ENCODE data around the gene SLC6A19.

Gene SLC6A19

DNA sequence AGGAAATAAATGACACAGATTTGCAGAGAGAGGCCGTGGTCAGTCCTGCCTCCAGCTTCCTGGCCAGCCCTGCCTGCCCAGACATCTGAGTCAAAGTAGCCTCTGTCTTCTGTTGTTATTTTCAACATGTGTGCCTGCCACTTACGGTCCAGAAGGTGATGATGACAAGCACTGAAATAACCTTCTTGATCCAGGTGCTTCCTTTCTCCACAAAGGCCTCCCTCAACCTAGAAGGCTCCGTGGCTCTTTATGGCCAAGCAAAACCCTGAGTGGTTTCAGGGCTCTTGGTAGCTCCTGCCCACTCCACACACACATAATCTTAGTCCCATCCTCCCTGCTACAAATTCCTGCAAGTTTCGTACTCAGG is 34.1 kb upstream of the SLC6A19 start:
- FAIRE-seq: no peak

DNA sequence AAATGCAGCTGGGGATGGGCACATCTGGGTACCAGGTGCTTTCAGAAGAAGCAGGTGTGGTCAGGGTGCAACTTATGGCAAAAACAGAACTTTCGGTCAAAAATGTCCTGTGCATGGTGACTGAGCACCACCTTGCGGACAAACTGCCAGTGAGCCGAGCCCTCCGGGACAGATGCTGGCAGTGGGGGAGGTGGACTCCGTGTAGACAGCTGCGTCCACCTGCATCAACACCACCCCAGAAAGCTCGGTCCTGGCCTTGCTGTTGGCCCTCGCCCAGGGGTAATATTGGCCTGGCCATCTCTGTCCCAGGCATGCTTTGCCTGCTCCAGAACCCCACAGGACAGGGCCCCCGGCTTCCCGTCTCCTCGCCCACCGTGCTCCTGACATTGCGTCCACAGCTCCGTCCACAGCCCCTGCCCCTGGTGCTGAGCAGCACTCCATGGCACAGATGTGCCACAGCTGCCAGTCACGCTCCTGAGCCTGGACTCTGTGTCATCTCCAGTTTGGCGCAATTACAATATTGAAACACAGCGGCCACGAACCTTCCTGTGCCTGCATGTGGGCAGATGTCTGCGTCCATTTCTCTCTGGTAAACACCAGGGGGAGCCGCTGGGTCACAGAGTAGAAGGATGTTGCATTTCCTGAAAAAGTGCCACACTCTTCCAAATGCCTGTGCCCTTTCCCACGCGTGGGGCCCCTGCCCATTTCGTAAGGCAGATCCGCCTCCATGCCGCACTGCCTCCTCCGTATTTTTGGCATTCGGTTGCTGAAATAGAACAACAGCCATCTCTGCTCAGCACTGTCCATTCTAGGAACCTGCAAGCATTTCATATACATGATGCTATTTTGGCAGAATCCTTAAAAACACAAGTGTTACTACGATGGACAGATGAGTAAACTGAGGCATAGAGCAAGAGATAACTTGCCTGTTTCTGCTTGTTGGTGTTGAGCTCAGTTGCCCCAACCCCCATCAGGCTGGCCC is 33.4 kb upstream of the SLC6A19 start:
- FAIRE-seq: no peak

DNA sequence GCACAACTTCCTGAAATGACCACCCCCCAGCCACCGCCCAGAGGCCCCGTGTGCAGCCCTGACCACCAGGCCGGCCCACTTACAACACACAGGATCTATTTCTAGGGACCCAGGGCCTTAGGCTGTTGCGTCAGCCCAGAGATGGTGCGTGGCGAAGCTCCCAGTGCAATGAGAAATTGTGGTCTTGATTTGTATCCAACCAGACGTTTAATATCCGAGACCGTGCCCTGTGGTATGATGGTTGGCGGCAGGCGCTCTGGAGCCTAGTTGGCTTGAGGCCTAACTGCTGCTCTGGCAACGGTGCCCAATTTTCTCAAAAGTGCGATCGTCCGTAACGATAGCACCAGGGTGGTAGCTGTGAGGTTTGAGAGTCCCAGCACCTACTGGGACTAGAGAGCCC is 32.6 kb upstream of the SLC6A19 start:
- no peak for FAIRE-seq

DNA sequence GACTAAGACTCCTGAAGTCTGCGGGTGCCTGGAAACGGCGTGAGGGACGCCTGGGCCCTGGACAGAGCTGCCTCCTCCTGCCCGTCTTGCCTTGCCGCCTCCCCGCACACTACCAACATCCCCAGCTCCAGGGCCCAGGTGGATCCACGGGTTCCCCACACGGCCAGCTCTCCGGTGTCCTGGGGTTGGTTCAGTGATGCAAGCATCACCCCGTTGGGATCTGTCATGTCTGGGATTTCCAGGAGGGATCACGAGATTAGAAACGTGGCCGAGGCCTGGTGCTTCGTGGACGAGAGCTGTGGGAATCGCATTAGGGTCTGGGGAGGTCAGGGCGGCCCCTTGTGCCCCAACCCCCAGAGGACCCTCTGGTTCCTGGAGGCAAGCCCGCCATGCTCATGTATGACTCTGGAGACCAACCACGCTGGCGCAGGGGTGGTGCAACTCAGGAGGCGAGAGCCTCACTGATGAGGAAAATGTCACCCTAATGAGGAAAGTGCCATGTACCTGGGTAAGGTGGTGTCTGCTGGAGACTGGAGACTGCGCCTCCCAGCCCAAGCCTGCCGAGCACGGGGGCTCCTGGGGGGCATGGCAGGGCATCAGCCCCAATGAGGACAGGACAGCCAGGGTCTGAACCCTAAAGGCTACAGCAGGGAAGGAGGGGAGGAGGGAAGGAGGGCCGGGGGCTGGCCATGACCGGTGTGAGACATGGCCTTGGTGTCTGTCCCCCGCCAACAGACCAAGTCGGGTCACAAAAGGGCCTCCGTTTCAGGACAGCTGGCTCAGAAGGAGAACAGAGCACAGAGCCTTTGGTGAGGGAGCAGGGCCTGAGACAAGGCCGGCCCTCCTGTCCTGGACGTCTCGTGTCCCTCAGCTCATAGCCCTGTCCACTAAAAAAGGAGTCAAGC is 31.9 kb upstream of the SLC6A19 start:
- FAIRE-seq: no peak

DNA sequence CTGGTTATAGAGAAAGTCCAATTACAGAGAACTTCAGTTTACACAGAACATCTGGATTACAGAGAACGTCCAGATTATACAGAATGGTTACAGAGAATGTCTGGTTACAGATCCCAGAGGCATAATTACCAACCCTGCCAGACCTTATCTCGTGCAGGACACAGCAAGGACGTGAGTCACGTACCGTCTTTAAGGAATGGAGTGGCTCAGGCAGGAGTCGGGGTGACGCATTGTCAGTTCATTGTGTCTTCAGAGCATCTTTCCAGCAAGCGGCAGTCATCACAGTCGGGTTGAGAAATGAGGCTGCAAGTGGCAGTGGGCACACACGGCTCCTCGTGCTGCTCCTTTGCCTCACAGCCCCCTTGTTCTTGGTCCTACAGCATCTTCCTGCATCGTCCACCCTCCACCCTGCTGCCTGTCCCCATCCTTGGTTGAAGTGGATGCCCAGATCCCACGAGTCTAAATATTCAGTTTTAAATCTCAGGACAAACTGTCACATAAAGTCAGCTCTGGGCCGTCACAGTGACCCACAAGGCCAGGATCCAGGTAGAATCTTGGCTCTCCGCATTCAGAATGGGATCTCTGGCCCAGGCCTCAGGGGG is 30.0 kb upstream of the SLC6A19 start:
- no peak for FAIRE-seq

DNA sequence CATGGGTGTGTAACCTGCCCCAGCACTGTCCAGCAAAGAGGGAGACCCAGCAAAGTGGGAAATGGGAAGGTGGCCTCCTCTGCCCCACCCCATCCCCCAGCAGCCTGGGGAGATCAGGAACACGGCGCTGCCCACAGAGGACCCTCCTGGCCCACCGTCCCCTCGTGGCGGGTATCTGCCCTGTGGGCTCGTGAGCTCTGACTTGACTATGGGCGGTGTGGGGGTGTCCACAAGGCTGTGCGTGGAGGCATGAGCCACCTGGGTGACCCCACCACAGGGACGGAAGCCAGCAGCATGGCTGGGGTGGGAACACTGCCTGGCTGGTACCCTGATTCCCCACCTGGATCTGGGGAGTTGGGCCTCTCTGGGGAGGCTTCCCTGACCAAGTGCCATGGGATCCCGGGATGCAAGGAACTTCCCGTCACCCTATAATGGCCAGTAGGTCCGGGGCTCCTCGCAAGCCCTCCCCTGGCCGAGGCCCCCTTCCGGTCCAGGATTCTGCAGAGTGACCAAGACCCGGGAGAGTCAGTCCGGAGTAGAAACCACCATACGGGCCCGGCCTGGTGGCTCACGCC is 29.3 kb upstream of the SLC6A19 start:
- FAIRE-seq: no peak

DNA sequence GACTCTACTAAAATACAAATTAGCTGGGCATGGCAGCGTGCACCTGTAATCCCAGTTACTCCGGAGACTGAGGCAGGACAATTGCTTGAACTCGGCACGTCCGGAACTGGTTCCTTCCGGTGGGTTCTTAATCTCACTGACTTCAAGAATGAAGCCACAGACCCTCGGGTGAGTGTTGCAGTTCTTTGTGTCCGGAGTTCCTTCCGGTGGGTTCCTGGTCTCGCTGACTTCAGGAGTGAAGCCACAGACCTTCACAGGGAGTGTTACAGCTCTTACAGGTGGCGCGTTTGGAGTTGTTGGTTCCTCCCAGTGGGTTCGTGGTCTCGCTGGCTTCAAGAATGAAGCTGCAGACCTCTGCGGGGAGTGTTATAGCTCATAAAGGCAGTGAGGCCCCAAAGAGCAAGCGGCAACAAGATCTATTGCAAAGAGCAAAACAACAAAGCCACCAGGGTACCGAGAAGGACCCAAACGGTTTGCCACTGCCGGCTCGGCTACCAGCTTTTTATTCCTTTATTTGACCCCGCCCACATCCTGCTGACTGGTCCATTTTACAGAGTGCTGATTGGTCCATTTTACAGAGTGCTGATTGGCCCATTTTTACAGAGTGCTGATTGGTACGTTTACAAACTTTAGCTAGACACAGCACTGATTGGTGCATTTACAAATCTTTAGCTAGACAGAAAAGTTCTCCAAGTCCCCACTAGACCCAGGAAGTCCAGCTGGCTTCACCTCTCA is 28.6 kb upstream of the SLC6A19 start:
- FAIRE-seq: no peak

DNA sequence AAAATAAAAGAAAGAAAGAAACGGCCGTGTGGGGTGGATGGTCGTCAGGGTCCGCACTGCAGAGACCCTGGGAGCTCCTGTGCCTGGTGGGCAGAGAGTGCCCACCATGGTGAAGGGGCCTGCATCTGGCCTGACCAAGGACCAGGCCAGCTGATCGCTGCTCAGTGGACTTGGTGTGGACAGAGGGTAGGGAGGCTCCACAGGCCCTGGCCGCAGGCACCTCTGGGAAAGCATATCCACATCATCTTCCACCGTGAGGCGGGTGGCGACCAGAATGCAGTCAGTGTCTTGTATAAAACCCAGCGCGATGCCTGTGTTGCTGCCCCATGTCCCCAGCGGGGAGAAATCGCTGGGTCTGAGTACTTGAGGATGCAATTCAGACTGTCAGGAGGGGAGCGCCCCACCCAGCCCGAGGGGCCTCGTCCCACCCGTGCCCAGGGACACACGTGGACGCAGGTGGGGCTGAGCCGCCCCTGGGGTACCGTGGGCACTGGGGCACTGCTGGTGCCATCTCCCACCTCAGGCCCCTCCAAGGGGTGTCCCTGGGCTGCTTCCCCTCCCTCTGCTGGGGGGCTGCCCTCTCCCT is 27.8 kb upstream of the SLC6A19 start:
- no peak for FAIRE-seq

DNA sequence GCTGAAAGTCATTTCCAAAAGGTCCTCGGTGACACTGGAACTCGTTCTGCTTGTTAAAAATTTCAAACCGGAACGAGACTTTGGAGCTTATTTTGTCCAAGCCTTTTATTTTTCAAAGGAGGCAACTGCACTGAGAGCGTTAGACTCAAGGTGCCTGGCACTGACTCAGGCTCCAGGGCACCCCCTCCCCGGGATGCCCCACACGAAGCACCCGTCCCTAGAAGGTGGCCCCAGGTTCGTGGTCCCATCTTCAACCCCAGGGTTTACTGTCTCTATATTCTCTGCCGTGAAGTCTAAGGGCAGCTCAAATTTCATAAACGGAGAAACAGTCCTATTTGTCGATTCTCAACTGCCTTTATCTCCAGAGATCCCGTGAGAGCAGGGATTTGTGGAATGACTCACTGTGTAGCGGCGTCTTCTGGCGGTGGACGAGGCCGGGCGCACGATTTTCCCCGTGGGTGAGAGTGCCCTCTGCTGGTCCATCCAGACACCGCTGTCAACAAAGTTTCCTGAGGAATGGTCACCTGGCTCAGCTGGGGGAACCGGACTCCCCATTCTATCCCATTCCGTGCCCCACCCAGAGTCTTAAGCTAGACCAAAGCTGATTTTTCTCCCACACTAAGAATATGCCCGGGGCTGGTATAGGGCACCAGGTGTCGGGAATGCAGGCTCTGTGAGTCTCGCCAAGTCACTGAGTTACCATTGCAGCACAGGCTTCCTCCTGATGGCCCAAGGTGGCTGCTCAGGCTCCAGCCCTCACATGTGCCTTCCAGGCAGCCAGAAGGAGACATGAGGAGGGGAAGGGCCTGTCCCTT is 27.1 kb upstream of the SLC6A19 start:
- no peak for FAIRE-seq

DNA sequence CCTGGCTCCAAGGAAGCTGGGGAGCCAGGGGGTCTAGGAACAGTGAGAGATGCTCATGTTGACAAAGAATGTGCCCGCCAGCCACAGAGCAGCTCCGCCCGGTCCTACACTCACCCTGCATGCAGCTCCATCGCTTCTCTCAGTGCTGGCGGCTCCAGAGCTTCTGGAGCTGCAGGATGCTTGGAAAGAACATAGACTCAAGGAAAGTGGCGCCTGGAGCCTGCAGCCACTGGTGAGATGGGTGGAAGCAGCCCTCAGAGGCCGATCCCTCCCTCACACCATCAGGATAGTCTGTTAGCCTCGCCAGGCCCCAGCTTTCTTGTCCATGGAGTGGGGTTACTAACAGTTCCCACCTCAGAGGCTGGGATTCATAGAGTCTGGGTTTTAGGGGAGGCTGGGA is 26.4 kb upstream of the SLC6A19 start:
- FAIRE-seq: no peak

DNA sequence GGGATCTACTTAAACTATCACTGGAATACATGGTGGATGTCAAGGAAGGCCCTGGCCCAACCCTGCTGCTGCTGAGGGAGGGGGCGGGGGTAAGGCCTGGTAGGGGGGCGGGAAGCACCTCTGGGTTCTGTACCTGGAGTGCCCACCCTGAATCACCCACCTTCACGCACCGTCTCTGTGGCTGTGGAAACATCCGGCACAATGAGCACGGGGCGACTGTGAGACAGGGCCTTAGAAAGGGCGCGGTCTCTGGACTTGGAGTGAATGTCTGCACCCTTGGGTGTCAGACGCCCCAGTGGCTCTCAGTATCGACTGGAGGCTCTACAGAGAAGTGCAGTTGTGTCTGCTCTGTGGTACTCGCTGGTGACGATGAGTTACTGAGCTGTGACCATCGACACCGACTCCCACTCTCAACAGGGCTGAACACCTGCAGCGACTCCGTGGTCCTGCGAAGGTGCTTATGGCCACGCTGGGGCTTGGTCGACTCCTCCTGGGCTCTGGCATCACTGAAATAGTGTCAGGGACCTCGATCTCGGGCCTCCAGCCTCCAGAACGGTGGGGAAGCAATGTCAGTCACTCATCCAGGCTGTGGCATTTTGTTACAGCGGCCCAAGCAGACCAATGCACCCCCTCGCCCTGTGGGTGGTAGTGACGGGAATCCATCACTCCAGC is 25.5 kb upstream of the SLC6A19 start:
- FAIRE-seq: no peak

DNA sequence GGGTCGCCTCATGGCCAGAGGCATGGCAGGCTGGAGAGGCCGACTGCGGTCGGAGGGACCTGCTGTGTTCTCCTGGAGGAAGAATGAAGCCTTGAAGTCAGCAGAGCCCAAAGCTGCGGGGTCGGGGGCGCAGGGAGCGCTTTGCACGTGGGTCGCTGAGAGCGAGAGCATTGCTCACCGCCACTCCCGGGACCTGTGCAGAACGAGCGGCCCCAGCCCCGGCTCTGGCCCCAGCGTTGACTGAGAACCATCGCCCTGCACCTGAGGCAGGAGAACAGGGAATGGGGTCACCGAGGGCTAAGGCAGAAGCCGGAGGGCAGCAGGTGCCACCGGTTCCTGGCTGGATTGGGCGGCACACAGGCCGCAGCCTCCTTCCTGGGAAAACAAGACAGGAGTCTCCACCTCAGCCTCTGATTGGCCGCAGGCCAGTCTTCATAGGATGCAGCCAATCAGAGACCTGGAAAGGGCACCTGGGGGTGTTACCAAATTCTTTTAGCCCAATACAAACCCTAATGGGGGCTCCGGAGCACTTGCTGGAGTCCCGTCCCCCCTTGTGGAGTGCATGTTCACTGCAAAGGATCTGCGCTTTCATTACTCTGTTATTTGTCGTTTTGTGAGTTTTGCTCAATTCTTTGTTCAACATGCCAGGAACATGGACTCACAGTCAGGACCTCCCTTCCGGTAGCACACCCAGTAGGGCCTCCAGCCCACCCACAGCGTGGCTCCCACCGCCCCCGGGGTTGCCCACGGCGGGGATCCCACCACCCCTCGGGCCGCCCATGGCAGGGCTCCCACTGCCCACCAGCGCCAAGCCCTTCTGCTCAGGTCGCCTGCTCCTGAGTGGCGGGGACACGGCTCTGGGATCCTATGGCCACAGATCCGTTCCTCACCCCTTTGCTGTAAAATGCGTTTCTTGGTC is 24.7 kb upstream of the SLC6A19 start:
- FAIRE-seq: no peak

DNA sequence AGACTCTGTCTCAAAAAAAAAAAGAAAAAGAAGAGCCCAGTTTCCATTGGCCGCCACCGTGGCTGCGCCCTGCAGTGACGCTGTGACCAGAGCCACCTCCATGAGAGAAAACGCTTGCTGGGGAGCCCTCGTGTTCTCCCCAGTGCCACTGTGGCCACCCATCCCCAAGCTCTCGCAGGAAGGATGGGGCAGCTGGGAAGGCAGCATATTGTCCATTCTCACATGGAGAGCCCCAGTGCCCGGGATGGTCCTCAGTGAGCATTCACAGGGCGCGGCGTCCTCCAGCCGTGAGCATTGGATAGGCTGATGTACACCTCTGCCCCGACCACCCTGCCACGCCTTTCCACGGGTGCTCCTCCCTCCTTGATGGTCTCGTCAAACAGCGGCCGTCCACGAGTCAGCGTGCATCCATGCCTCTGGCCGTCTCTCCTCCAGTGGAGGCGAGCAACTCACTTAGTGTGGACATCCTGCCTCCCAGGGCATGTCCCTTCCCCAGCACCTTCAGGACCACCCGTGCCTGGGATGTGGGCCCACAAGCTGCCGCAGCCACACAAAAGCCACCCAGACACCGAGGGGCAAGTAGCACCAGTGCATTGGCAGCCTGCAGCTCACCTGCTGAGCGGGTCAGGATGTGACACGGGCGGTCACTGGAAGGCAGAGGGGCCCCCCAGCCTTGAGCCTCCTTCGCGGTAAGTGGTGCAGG is 23.4 kb upstream of the SLC6A19 start:
- no peak for FAIRE-seq

DNA sequence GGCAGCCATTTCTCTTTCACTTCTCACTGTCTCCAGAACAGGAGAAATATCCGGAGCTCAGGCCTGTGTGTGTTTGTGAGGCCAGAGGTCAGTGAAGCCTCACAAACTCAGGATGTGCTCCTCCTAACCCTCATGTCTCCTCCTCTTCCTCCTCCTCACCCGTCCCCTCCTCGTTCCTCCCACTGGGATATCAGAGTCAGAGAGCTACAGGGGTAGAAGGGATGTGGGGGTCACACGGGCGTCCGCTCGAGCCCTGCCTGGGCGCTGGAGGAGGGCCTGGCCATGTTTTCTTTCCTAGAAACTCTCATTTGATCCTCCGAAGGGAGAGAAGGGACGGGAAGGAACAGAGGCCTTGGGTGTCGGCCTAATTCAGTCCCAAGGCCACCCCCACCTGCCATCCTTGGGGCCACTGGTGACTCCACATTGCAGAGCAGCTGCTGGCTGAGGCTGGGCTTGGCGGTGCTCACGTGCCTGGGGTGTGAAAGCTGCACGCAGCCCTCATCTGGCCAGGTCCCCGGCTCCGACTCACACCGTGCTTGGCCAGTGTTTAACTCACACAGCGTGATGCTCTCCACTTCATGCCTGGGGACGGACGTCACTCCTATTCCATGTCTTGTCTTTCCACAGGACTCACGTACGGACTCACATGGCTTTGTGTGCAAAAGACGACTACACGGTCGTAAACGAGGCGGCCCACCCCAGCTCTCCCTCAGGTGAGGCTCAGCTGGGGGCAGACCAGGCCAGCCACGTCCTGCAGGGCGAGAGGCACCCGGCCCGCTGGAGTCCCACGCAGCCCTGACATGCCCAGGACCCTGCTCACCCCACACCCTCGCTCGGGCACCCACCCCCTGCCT is 22.6 kb upstream of the SLC6A19 start:
- FAIRE-seq: no peak

DNA sequence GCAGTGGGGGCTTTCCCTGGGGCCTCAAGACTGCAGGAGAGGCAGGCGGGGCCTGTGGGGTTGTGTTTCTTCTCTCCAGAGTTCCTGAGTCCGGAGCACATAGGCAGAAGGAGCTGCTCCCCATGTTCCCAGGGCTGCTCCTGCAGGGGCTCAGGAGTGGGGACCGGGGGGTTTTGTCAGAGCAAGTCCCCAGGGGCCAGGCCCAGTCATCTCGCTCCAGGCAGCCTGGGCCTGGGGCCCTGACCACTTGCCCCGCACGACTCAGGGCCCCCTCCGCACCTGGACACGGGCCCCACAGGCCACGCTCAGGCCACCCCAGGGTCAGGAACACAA is 22.0 kb upstream of the SLC6A19 start:
- no peak for FAIRE-seq

DNA sequence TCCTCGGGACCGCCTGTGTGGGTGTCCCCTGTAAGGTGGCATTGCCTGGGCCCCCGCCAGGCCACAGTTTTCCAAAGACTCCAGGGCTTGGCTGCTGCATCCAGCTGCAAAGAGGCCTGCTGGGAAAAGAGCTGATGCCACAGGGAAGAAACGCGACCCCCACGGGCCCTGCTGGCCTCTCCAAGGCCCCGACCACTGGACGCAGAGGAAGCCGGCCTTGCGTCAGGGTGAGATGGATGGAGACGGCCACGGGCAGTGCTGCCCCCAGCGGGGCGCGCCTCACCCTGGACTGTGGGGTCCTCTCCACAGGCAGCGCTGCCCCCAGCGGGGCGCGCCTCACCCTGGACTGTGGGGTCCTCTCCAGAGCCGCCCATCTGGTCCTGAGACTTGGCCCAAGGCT is 21.3 kb upstream of the SLC6A19 start:
- FAIRE-seq: no peak

DNA sequence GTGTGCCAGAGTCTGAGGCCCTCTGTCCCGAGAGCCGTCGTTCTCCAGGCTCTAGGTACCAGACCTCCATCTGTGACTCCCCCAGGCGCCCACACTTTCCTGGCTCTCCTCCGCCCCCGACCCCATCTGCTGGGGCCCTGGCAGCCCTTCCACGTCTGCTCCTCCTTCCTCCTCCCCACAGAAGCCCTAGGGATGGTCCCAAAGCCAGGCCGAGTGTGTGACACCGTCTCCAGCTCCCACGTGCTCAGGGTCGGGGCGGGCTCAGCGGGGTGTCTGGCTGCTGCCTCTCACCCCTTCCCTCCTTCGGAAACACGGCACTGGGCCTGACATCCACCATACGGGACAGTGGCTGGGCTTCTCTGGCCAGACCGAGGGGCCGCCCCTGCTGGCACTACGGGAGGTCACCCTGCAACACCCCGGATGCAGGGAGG is 20.5 kb upstream of the SLC6A19 start:
- FAIRE-seq: no peak

Data from A204.1 (cell line).